SK-N-SH (cell line): Measurements from ENCODE around the gene LRRC3B. TPM values are rescaled to one million over a fixed set of nuclear protein-coding genes. Genes with fewer than 3 reads are reported as not detected.

Experiments
- CTCF ChIA-PET: fragments of 300-600, 350-600 bp; formaldehyde crosslinking; extraction: SDS; loops from one replicate; lab custom pipeline; 2021; lab: Yijun Ruan, JAX
- POLR2A ChIA-PET: fragments of 350-600 bp; sonication (Branson Sonifier 250); formaldehyde crosslinking; extraction: SDS; loops from one replicate; lab custom pipeline; 2020; ENCODE audit warnings: antibody characterized with exemption, inconsistent platforms; lab: Yijun Ruan, JAX
- DNase-seq: peaks from one replicate; pipeline ENCODE4 v3.0.0; 2012
- H2AFZ ChIP-seq: fragments of 200-600 bp; sonication (generic); 2 replicates; pipeline ENCODE4 v1.8.1; 2016; ENCODE audit warnings: antibody characterized with exemption, mild to moderate bottlenecking, low read depth
- H3F3A ChIP-seq: fragments of 200-600 bp; sonication (generic); replicated peaks from 2 replicates; pipeline ENCODE3; 2016; ENCODE audit warnings: antibody characterized with exemption, mild to moderate bottlenecking; ENCODE audit not compliant: insufficient read depth
- H3K27ac ChIP-seq, 2 experiments: fragments of 200-500 bp in 1 of 2; fragments of 200-600 bp in 1 of 2; sonication (Bioruptor generic) in 1 of 2; sonication (generic), shearing (Covaris generic) in 1 of 2; 2 replicates each; pipeline versions ENCODE4 v1.5.1 to v1.6.1; 2014 to 2016; ENCODE audit warnings: low read depth in 2 of 2, inconsistent platforms in 1 of 2, low read length in 1 of 2, mild to moderate bottlenecking in 1 of 2, mixed read lengths in 1 of 2
- H3K27me3 ChIP-seq: fragments of 200-600 bp; sonication (generic), shearing (Covaris generic); 2 replicates; pipeline ENCODE4 v1.6.1; 2016; ENCODE audit warnings: mixed run types; ENCODE audit not compliant: insufficient read depth
- H3K36me3 ChIP-seq, 2 experiments: fragments of 200-500 bp in 1 of 2; fragments of 200-600 bp in 1 of 2; sonication (Bioruptor generic) in 1 of 2; sonication (generic) in 1 of 2; replicated peaks in 1 of 2; 2 replicates each; pipeline versions ENCODE3 to v1.5.1; 2014 to 2016; ENCODE audit warnings: low read length in 1 of 2, mild to moderate bottlenecking in 1 of 2; ENCODE audit not compliant: insufficient read depth in 2 of 2, control insufficient read depth in 1 of 2
- H3K4me1 ChIP-seq, 2 experiments: fragments of 200-500 bp in 1 of 2; fragments of 200-600 bp in 1 of 2; sonication (Bioruptor generic) in 1 of 2; sonication (generic), shearing (Covaris generic) in 1 of 2; 2 replicates each; pipeline versions ENCODE4 v1.5.1 to v1.6.1; 2014 to 2016; ENCODE audit warnings: low read depth in 1 of 2, low read length in 1 of 2, mixed run types in 1 of 2; ENCODE audit not compliant: insufficient read depth in 2 of 2, control insufficient read depth in 1 of 2
- H3K4me2 ChIP-seq: fragments of 200-600 bp; sonication (generic), shearing (Covaris generic); 2 replicates; pipeline ENCODE4 v1.6.1; 2017; ENCODE audit warnings: mixed run types
- H3K4me3 ChIP-seq, 2 experiments: fragments of 200-500 bp in 1 of 2; fragments of 200-600 bp in 1 of 2; sonication (Bioruptor generic) in 1 of 2; sonication (generic), shearing (Covaris generic) in 1 of 2; 2 replicates each; pipeline versions ENCODE4 v1.5.1 to v1.8.1; 2014 to 2016; ENCODE audit warnings: low read depth in 2 of 2, inconsistent platforms in 1 of 2, low read length in 1 of 2, mild to moderate bottlenecking in 1 of 2, mixed read lengths in 1 of 2, moderate library complexity in 1 of 2
- H3K79me2 ChIP-seq: fragments of 200-600 bp; sonication (generic); 2 replicates; pipeline ENCODE4 v1.8.1; 2017; ENCODE audit warnings: mild to moderate bottlenecking; ENCODE audit not compliant: insufficient read depth
- H3K9ac ChIP-seq: fragments of 200-600 bp; sonication (generic); 2 replicates; pipeline ENCODE4 v1.6.1; 2017; ENCODE audit warnings: mixed run types
- H3K9me2 ChIP-seq: fragments of 200-600 bp; sonication (generic); 2 replicates; pipeline ENCODE4 v1.6.1; 2017; ENCODE audit warnings: mixed run types
- H3K9me3 ChIP-seq: fragments of 200-600 bp; sonication (generic); 2 replicates; pipeline ENCODE4 v1.6.1; 2017; ENCODE audit warnings: mixed run types, mild to moderate bottlenecking, moderate library complexity
- H4K20me1 ChIP-seq: fragments of 200-600 bp; sonication (generic); 2 replicates; pipeline ENCODE4 v1.6.1; 2017; ENCODE audit warnings: mild to moderate bottlenecking, mixed run types; ENCODE audit not compliant: insufficient read depth
- CHD2 ChIP-seq: fragments of 150-350 bp; IDR thresholded peaks from 2 replicates; pipeline ENCODE4 v1.6.1; 2018; ENCODE audit warnings: low read length; ENCODE audit not compliant: partially characterized antibody
- EP300 ChIP-seq, 2 experiments: IDR thresholded peaks; 2 replicates each; pipeline versions ENCODE4 v1.4.0 to v1.6.1; 2012; ENCODE audit warnings: borderline replicate concordance in 1 of 2, low read depth in 1 of 2, low read length in 1 of 2
- FOXJ3 ChIP-seq: sonication (generic); formaldehyde crosslinking; IDR thresholded peaks from 2 replicates; pipeline ENCODE4 v1.5.1; 2020; ENCODE audit warnings: mild to moderate bottlenecking, missing genetic modification reagents
- FOXM1 ChIP-seq: IDR thresholded peaks from 2 replicates; pipeline ENCODE4 v1.4.0; 2012; ENCODE audit warnings: low read depth, mild to moderate bottlenecking
- MAX ChIP-seq: IDR thresholded peaks from 2 replicates; pipeline ENCODE4 v1.4.0; 2012; ENCODE audit warnings: low read depth
- MXI1 ChIP-seq: IDR thresholded peaks from 2 replicates; pipeline ENCODE4 v1.6.1; 2012; ENCODE audit warnings: mild to moderate bottlenecking, low read depth, low read length, improper control_type of control experiment
- NRF1 ChIP-seq: IDR thresholded peaks from 2 replicates; pipeline ENCODE4 v1.6.1; 2012; ENCODE audit warnings: low read depth, mild to moderate bottlenecking, low read length
- RAD21 ChIP-seq: IDR thresholded peaks from 2 replicates; pipeline ENCODE4 v1.6.1; 2012; ENCODE audit warnings: mild to moderate bottlenecking, low read length
- TAF1 ChIP-seq: IDR thresholded peaks from 2 replicates; pipeline ENCODE4 v1.6.1; 2012; ENCODE audit warnings: low read depth, mild to moderate bottlenecking, low read length, moderate library complexity, borderline replicate concordance
- WGBS: methylation state at CpG from one replicate; pipeline ENCODE4 v1.1.6; 2017; ENCODE audit warnings: low lambda C conversion rate; 5-methylcytosine and 5-hydroxymethylcytosine counted together
- polyA plus RNA-seq, 3 experiments: library from polyadenylated mRNA; depleted of rRNA; stranded (reverse); fragments of >200 nt; gene quantifications; 2 replicates each; pipeline ENCODE4 v1.2.3, GENCODE V29; 2012

The LRRC3B gene
- polyA plus RNA-seq, 1 of the 3 experiments (the other 2 are of a cell fraction), result not detected

DNA sequence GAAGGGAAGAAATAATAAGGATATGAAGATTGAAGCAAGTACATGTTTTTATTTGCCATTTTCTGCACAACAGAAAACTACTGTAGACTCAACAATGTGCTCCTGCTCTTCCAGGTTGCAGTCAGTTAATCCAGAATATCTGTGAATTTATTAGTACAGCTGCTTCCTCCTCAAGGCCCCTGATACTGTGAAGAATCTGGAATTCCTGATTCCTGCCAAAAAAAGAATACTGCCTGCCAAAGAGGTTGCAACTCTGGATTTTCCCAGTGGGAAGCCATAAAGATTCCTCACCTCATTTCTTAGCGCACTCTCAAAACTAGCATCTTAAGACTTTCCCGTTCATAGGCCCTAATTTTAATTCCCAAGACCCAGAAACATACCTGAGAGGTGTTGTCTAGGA lies 33.6 kb upstream of the LRRC3B start:
- Histone ChIP-seq H3K4me1 (no peaks in the 10 kb centered on the region), H3K9me3 (no peaks in the 10 kb centered on the region), H3K4me2 (no peak overlapping the region), H3K27me3 (no peaks in the 10 kb centered on the region), H3K27ac (no peak overlapping the region), H3F3A (no peaks in the 10 kb centered on the region), H3K4me3 (no peak overlapping the region), H2AFZ (no peak overlapping the region), H3K79me2 (no peaks in the 10 kb centered on the region), H3K9ac (no peak overlapping the region), H4K20me1 (no peaks in the 10 kb centered on the region), H3K9me2 (no peaks in the 10 kb centered on the region), H3K36me3 (no peaks in the 10 kb centered on the region)
- TF ChIP-seq EP300 (IDR thresholded peaks at IDR 0.05; ENCODE audit: borderline replicate concordance in 1 of 2, low read depth in 1 of 2, low read length in 1 of 2), result no peak
- TF ChIP-seq TAF1, result no peak
- CTCF ChIA-PET, result no interaction called here
- WGBS, result 28% methylated on average over 2 of the region's 2 CpGs
- POLR2A ChIA-PET, result no interaction called here
- no peak for DNase-seq

GRCh38 chr3:26589678-26590077 lies 32.9 kb upstream of the LRRC3B start:
- 8% methylated on average over 1 of the region's 1 CpG for WGBS
- no peaks in the 10 kb centered on the region for H3K9me2 ChIP-seq
- no peak overlapping the region for H3K4me3 ChIP-seq
- no peaks in the 10 kb centered on the region for H4K20me1 ChIP-seq
- no peak for TF ChIP-seq MAX
- no peak for TF ChIP-seq RAD21
- TF ChIP-seq TAF1, result no peak
- no peak for TF ChIP-seq FOXJ3 (CRISPR knock-in tag)
- TF ChIP-seq CHD2, result no peak
- TF ChIP-seq EP300 (IDR thresholded peaks at IDR 0.05; ENCODE audit: borderline replicate concordance in 1 of 2, low read depth in 1 of 2, low read length in 1 of 2), result no peak
- H3K4me1 ChIP-seq, result no peaks in the 10 kb centered on the region
- no peaks in the 10 kb centered on the region for H3F3A ChIP-seq
- no peak for DNase-seq
- ChIA-PET CTCF (no interaction called here), POLR2A (no interaction called here)
- H3K27ac ChIP-seq, result no peak overlapping the region
- no peaks in the 10 kb centered on the region for H3K27me3 ChIP-seq
- no peaks in the 10 kb centered on the region for H3K79me2 ChIP-seq
- H3K9me3 ChIP-seq, result no peaks in the 10 kb centered on the region
- no peaks in the 10 kb centered on the region for H3K36me3 ChIP-seq
- no peak overlapping the region for H3K4me2 ChIP-seq
- H2AFZ ChIP-seq, result no peak overlapping the region
- H3K9ac ChIP-seq, result no peak overlapping the region

DNA sequence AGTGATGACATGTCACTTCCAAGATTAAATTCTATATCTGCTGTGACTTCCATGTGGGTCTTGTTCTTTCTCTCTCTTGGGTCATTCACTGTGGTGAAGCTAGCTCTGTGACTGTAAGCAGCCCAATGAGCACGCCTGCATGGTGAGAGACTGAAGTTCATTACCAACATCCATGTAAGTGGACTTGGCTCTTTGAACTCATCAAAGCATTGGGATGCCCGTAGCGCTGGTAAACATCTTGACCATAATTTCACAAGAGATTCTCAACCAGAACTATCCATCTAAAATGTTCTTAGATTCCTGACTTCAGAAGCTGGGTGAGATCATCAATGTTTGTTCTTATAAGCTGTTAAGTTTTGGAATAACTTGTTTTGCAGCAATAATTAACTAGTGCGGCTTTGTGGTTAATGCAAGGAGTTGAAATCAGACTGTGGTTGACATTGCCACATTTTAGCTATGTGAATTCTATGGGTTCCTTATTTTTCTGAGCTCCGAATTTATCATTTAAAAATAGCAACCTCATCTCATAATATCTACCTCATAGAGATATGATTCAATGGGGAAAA lies 31.6 kb upstream of the LRRC3B start:
- Histone ChIP-seq H4K20me1 (no peaks in the 10 kb centered on the region), H2AFZ (no peak overlapping the region), H3K36me3 (no peaks in the 10 kb centered on the region), H3K79me2 (no peaks in the 10 kb centered on the region), H3K4me2 (no peak overlapping the region), H3K4me1 (no peaks in the 10 kb centered on the region), H3K9me2 (no peaks in the 10 kb centered on the region), H3K9ac (no peak overlapping the region), H3K27me3 (no peaks in the 10 kb centered on the region), H3K9me3 (no peaks in the 10 kb centered on the region), H3F3A (no peaks in the 10 kb centered on the region), H3K27ac (no peak overlapping the region), H3K4me3 (no peak overlapping the region)
- 18% methylated on average over 5 of the region's 5 CpGs for WGBS
- no peak for DNase-seq
- CTCF ChIA-PET, result interaction anchor here (1.1 to 1.4 kb wide), 2 partner anchors 44 to 86 kb away, joined by 3 to 5 read pairs; no protein-coding TSS in a partner anchor
- TF ChIP-seq TAF1 (no peak), NRF1 (no peak), MXI1 (no peak), FOXM1 (no peak)
- POLR2A ChIA-PET, result no interaction called here
